GM23338 (cell line): ENCODE results near the gene TOX2. TPM values are rescaled to one million over a fixed set of nuclear protein-coding genes. Genes with fewer than 3 reads are reported as not detected.

Experiments
- ATAC-seq: fragments of 200-7000 bp; cut with Tn5 transposase; 3 replicates; pipeline ENCODE4 v1.9.1; 2020
- DNase-seq: peaks from one replicate; pipeline ENCODE4 v3.0.0-alpha.2; 2015; ENCODE audit warnings: low spot score
- H2AFZ ChIP-seq: fragments of 200-600 bp; sonication (generic); 2 replicates; pipeline ENCODE4 v1.8.0; 2016; ENCODE audit warnings: antibody characterized with exemption, mild to moderate bottlenecking, moderate library complexity
- H3F3A ChIP-seq: fragments of 200-600 bp; sonication (generic); replicated peaks from 2 replicates; pipeline ENCODE4 v1.8.0; 2017; ENCODE audit warnings: antibody characterized with exemption, mixed run types, low read depth
- H3K27ac ChIP-seq: fragments of 200-600 bp; sonication (generic); 2 replicates; pipeline ENCODE4 v1.6.1; 2016; ENCODE audit warnings: low read depth
- H3K27me3 ChIP-seq: fragments of 200-600 bp; sonication (generic); 2 replicates; pipeline ENCODE4 v1.8.0; 2016; ENCODE audit warnings: mild to moderate bottlenecking, mixed run types, moderate library complexity; ENCODE audit not compliant: insufficient read depth
- H3K36me3 ChIP-seq: fragments of 200-600 bp; sonication (generic); 2 replicates; pipeline ENCODE4 v1.8.0; 2016; ENCODE audit warnings: mild to moderate bottlenecking; ENCODE audit not compliant: insufficient read depth
- H3K4me1 ChIP-seq: fragments of 200-600 bp; sonication (generic); 2 replicates; pipeline ENCODE4 v1.8.0; 2016; ENCODE audit warnings: mild to moderate bottlenecking, moderate library complexity; ENCODE audit not compliant: insufficient read depth
- H3K4me2 ChIP-seq: fragments of 200-600 bp; sonication (generic); 2 replicates; pipeline ENCODE4 v1.7.1; 2017; ENCODE audit warnings: mixed run types
- H3K4me3 ChIP-seq: fragments of 200-600 bp; sonication (generic); 2 replicates; pipeline ENCODE4 v1.6.1; 2016; ENCODE audit warnings: mixed run types
- H3K79me2 ChIP-seq: fragments of 200-600 bp; sonication (generic); replicated peaks from 2 replicates; pipeline ENCODE4 v1.8.0; 2017; ENCODE audit warnings: mild to moderate bottlenecking; ENCODE audit not compliant: insufficient read depth
- H3K9me2 ChIP-seq: fragments of 200-600 bp; sonication (generic); 2 replicates; pipeline ENCODE4 v1.8.0; 2017; ENCODE audit not compliant: insufficient read depth
- H4K20me1 ChIP-seq: fragments of 200-600 bp; sonication (generic); replicated peaks from 2 replicates; pipeline ENCODE4 v1.8.0; 2017; ENCODE audit warnings: mild to moderate bottlenecking; ENCODE audit not compliant: insufficient read depth
- H3K27ac Mint-ChIP-seq: 2 replicates; pipeline ENCODE4 v1.8.0; 2020; ENCODE audit warnings: inconsistent platforms, mild to moderate bottlenecking, moderate library complexity, mixed read lengths
- H3K27me3 Mint-ChIP-seq: 3 replicates; pipeline ENCODE4 v1.8.0; 2022; ENCODE audit warnings: low read depth, mild to moderate bottlenecking, moderate library complexity, mixed read lengths, inconsistent platforms; ENCODE audit not compliant: insufficient read depth, poor library complexity
- H3K36me3 Mint-ChIP-seq: 3 replicates; pipeline ENCODE4 v1.8.0; 2021; ENCODE audit warnings: low read depth, mild to moderate bottlenecking, inconsistent platforms, moderate library complexity, mixed read lengths
- H3K4me1 Mint-ChIP-seq: 3 replicates; pipeline ENCODE4 v1.8.0; 2020; ENCODE audit warnings: mild to moderate bottlenecking, inconsistent platforms, mixed read lengths
- H3K4me3 Mint-ChIP-seq: 3 replicates; pipeline ENCODE4 v1.8.0; 2021; ENCODE audit warnings: moderate library complexity, mild to moderate bottlenecking, inconsistent platforms, mixed read lengths
- H3K9me3 Mint-ChIP-seq: 3 replicates; pipeline ENCODE4 v1.8.0; 2020; ENCODE audit warnings: moderate library complexity, mild to moderate bottlenecking, inconsistent platforms, mixed read lengths
- CREB1 ChIP-seq: fragments of 250-450 bp; sonication (Bioruptor Pico); IDR thresholded peaks from 2 replicates; pipeline ENCODE4 v1.5.0; 2020; ENCODE audit warnings: low read depth, mild to moderate bottlenecking, moderate library complexity
- ETS1 ChIP-seq: IDR thresholded peaks from 2 replicates; pipeline ENCODE4 v1.6.1; 2016; ENCODE audit warnings: antibody characterized with exemption
- EZH2 ChIP-seq: fragments of 200-600 bp; sonication (generic); IDR thresholded peaks from one replicate; pipeline ENCODE4 v1.8.0; 2017; ENCODE audit warnings: antibody characterized with exemption, mild to moderate bottlenecking, low read depth; ENCODE audit not compliant: unreplicated experiment
- EZH2phosphoT487 ChIP-seq: fragments of 200-600 bp; sonication (generic); IDR thresholded peaks from one replicate; pipeline ENCODE4 v1.8.1; 2018; ENCODE audit warnings: antibody characterized with exemption; ENCODE audit not compliant: unreplicated experiment
- JUNB ChIP-seq: IDR thresholded peaks from one replicate; pipeline ENCODE4 v1.6.1; 2016; ENCODE audit warnings: antibody characterized with exemption; ENCODE audit not compliant: unreplicated experiment
- STAT1 ChIP-seq: IDR thresholded peaks from one replicate; pipeline ENCODE4 v1.6.1; 2016; ENCODE audit warnings: antibody characterized with exemption; ENCODE audit not compliant: unreplicated experiment
- ZNF114 ChIP-seq: fragments of 250-450 bp; sonication (Bioruptor Pico); IDR thresholded peaks from 2 replicates; pipeline ENCODE4 v1.5.0; 2020; ENCODE audit warnings: mild to moderate bottlenecking, moderate library complexity
- ZNF331 ChIP-seq: fragments of 250-450 bp; sonication (Bioruptor Pico); IDR thresholded peaks from 2 replicates; pipeline ENCODE4 v1.5.0; 2020; ENCODE audit warnings: low read depth, mild to moderate bottlenecking, moderate library complexity
- ZNF462 ChIP-seq: fragments of 250-450 bp; sonication (Bioruptor Pico); IDR thresholded peaks from 2 replicates; pipeline ENCODE4 v1.5.0; 2020; ENCODE audit warnings: mild to moderate bottlenecking, moderate library complexity
- polyA plus RNA-seq: library from polyadenylated mRNA; unstranded; fragments of >200 nt; fragmentation: Nextera tagmentation; extraction: Ambion mirVana; gene quantifications from 2 replicates; pipeline ENCODE4 v1.2.1, GENCODE V29; 2016
- total RNA-seq: library from RNA; depleted of rRNA; stranded (reverse); fragments of >200 nt; shearing (Covaris generic); gene quantifications from 2 replicates; pipeline ENCODE4 v1.2.3, GENCODE V29; 2014

Gene TOX2
- total and polyA plus RNA-seq, 2 experiments from 2014 or later = 1.4 to 1.5 TPM

- no peaks in the 10 kb centered on the region for H3K36me3 ChIP-seq
- Mint-ChIP-seq H3K4me3 (no peak overlapping the region), H3K36me3 (no peaks in the 10 kb centered on the region), H3K27ac (no peak overlapping the region), H3K9me3 (no peaks in the 10 kb centered on the region), H3K27me3 (peaks cover 15% of the 10 kb centered on the region), H3K4me1 (peaks cover 19% of the 10 kb centered on the region)
- peaks cover 3% of the 10 kb centered on the region; the same call in 1 of the 2 replicates for H3K4me1 ChIP-seq
- no peaks in the 10 kb centered on the region for H3K79me2 ChIP-seq
- no peaks in the 10 kb centered on the region for H3K9me2 ChIP-seq
- no peak overlapping the region for H3K4me3 ChIP-seq
- H3K27ac ChIP-seq = no peak overlapping the region
- H3F3A ChIP-seq = no peaks in the 10 kb centered on the region
- H3K4me2 ChIP-seq = no peak overlapping the region
- H3K27me3 ChIP-seq = peaks cover 24% of the 10 kb centered on the region
- H2AFZ ChIP-seq = no peak overlapping the region
- H4K20me1 ChIP-seq = no peaks in the 10 kb centered on the region
- DNase-seq (no peak), ATAC-seq (no peak)
- no peak for TF ChIP-seq JUNB
- TF ChIP-seq CREB1 (CRISPR knock-in tag) = no peak
- no peak for TF ChIP-seq ETS1
- TF ChIP-seq EZH2phosphoT487 = no peak
- TF ChIP-seq STAT1 = no peak
- TF ChIP-seq ZNF462 (CRISPR knock-in tag) = no peak
- no peak for TF ChIP-seq ZNF331 (CRISPR knock-in tag)
- no peak for TF ChIP-seq ZNF114
- no peak for TF ChIP-seq EZH2
These were observed 6.7 kb downstream of the TOX2 start for GRCh38 chr20:43921227-43921780.
